Loucy (cell line): ENCODE data around the gene PRKAR2B.

Experiments
- H2AFZ ChIP-seq: fragments of 200-600 bp; sonication (generic); 2 replicates; pipeline ENCODE4 v1.6.0; 2016; ENCODE audit warnings: antibody characterized with exemption, mild to moderate bottlenecking, low read length, moderate library complexity
- H3F3A ChIP-seq: fragments of 200-600 bp; 2 replicates; pipeline ENCODE4 v1.6.0; 2016; ENCODE audit warnings: antibody characterized with exemption, low read depth, mild to moderate bottlenecking
- H3K27me3 ChIP-seq: fragments of 200-600 bp; sonication (generic); 2 replicates; pipeline ENCODE4 v1.6.1; 2014; ENCODE audit warnings: low read length, mild to moderate bottlenecking; ENCODE audit not compliant: insufficient read depth, poor library complexity, severe bottlenecking
- H3K36me3 ChIP-seq: fragments of 200-600 bp; sonication (generic); 2 replicates; pipeline ENCODE4 v1.6.1; 2016; ENCODE audit warnings: low read length; ENCODE audit not compliant: insufficient read depth
- H3K4me1 ChIP-seq: fragments of 200-600 bp; sonication (generic); 2 replicates; pipeline ENCODE4 v1.5.1; 2014; ENCODE audit warnings: low read length, mild to moderate bottlenecking; ENCODE audit not compliant: insufficient read depth, poor library complexity, severe bottlenecking
- H3K4me2 ChIP-seq: fragments of 200-600 bp; sonication (generic); 2 replicates; pipeline ENCODE4 v1.6.0; 2014; ENCODE audit warnings: antibody characterized with exemption, low read length, low read depth, mild to moderate bottlenecking; ENCODE audit not compliant: poor library complexity, severe bottlenecking
- H3K4me3 ChIP-seq: fragments of 200-600 bp; sonication (generic); 2 replicates; pipeline ENCODE4 v1.5.1; 2014; ENCODE audit warnings: low read length, mild to moderate bottlenecking, mixed read lengths; ENCODE audit not compliant: poor library complexity, severe bottlenecking
- H3K79me2 ChIP-seq: fragments of 200-600 bp; sonication (generic); 2 replicates; pipeline ENCODE4 v1.6.1; 2014; ENCODE audit warnings: low read length; ENCODE audit not compliant: insufficient read depth
- H3K9ac ChIP-seq: fragments of 200-600 bp; sonication (generic); 2 replicates; pipeline ENCODE4 v1.6.0; 2014; ENCODE audit warnings: mild to moderate bottlenecking, low read depth, low read length, moderate library complexity; ENCODE audit not compliant: poor library complexity, severe bottlenecking
- H3K9me2 ChIP-seq: fragments of 200-600 bp; sonication (generic); replicated peaks from 2 replicates; pipeline ENCODE4 v1.6.1; 2016; ENCODE audit warnings: low read depth, low read length, mixed read lengths
- H3K9me3 ChIP-seq: fragments of 200-600 bp; sonication (generic); 2 replicates; pipeline ENCODE4 v1.6.1; 2014; ENCODE audit warnings: mild to moderate bottlenecking, antibody characterized with exemption, low read length, low read depth; ENCODE audit not compliant: insufficient read depth
- H4K20me1 ChIP-seq: fragments of 200-600 bp; sonication (generic); 2 replicates; pipeline ENCODE4 v1.6.0; 2014; ENCODE audit warnings: antibody characterized with exemption, low read length, mild to moderate bottlenecking; ENCODE audit not compliant: insufficient read depth, poor library complexity, severe bottlenecking
- CTCF ChIP-seq: fragments of 200-600 bp; sonication (generic); conservative IDR thresholded peaks from 2 replicates; pipeline ENCODE4 v1.5.1; 2014; ENCODE audit warnings: mild to moderate bottlenecking, antibody characterized with exemption, low read length
- EZH2phosphoT487 ChIP-seq: fragments of 200-600 bp; IDR thresholded peaks from 2 replicates; pipeline ENCODE4 v1.6.1; 2018; ENCODE audit warnings: antibody characterized with exemption, mild to moderate bottlenecking, moderate library complexity, borderline replicate concordance

The PRKAR2B gene

GRCh38 chr7:107017965-107018719 is 26.4 kb upstream of the PRKAR2B start:
- Histone ChIP-seq H3K9me2 (no peaks in the 10 kb centered on the region), H3K4me1 (peaks cover 14% of the 10 kb centered on the region), H3K36me3 (no peaks in the 10 kb centered on the region), H2AFZ (no peak overlapping the region; the same call in 1 of the 2 replicates), H3K79me2 (no peaks in the 10 kb centered on the region), H3K4me2 (no peak overlapping the region), H3F3A (no peaks in the 10 kb centered on the region), H3K4me3 (no peak overlapping the region), H3K9me3 (no peaks in the 10 kb centered on the region), H4K20me1 (no peaks in the 10 kb centered on the region), H3K27me3 (no peaks in the 10 kb centered on the region), H3K9ac (no peak overlapping the region)
- TF ChIP-seq CTCF (no peak), EZH2phosphoT487 (no peak)

GRCh38 chr7:107020400-107020799 is 24.1 kb upstream of the PRKAR2B start:
- Histone ChIP-seq H4K20me1 (no peaks in the 10 kb centered on the region), H3K4me1 (peaks cover 15% of the 10 kb centered on the region), H3K9me3 (0 out of 2 replicates have a peak, but pooled peaks cover 4% of the 10 kb centered on the region), H3K9me2 (no peaks in the 10 kb centered on the region), H3K36me3 (no peaks in the 10 kb centered on the region), H3F3A (no peaks in the 10 kb centered on the region), H3K9ac (no peak overlapping the region), H2AFZ (peak overlapping the region; percentile 13), H3K79me2 (no peaks in the 10 kb centered on the region), H3K4me2 (no peak overlapping the region), H3K27me3 (no peaks in the 10 kb centered on the region), H3K4me3 (no peak overlapping the region)
- TF ChIP-seq CTCF (no peak), EZH2phosphoT487 (no peak)

- H3K27me3 ChIP-seq = no peaks in the 10 kb centered on the region
- TF ChIP-seq EZH2phosphoT487 (no peak), CTCF (no peak)
- no peak overlapping the region for H2AFZ ChIP-seq
- peaks cover 15% of the 10 kb centered on the region for H3K4me1 ChIP-seq
- H4K20me1 ChIP-seq = no peaks in the 10 kb centered on the region
- H3K9ac ChIP-seq = no peak overlapping the region
- 0 out of 2 replicates have a peak, but pooled peaks cover 4% of the 10 kb centered on the region for H3K9me3 ChIP-seq
- no peak overlapping the region for H3K4me3 ChIP-seq
- no peaks in the 10 kb centered on the region for H3K36me3 ChIP-seq
- H3K79me2 ChIP-seq = no peaks in the 10 kb centered on the region
- H3K4me2 ChIP-seq = no peak overlapping the region
- H3F3A ChIP-seq = no peaks in the 10 kb centered on the region
- no peaks in the 10 kb centered on the region for H3K9me2 ChIP-seq
These were observed 22.9 kb upstream of the PRKAR2B start for GRCh38 chr7:107021600-107021999.
